CD4-positive, alpha-beta T cell treated with Interleukin-17A for 1 hour (primary cell): ENCODE measurements around the gene DSP.

ENCODE experiments used
- DNase-seq: peaks from one replicate; pipeline ENCODE4 v3.0.0-alpha.2; 2020

DSP gene

GRCh38 chr6:7540595-7540994 is 876 bp upstream of the DSP start:
- no peak for DNase-seq

- DNase-seq: no peak
Observed at GRCh38 chr6:7542065-7542873, 798 bp downstream of the DSP start.

- no peak for DNase-seq
Observed at GRCh38 chr6:7542874-7543624, 1.6 kb downstream of the DSP start.

GRCh38 chr6:7543789-7544424 is 2.4 kb downstream of the DSP start:
- no peak for DNase-seq

- DNase-seq: no peak
Observed at GRCh38 chr6:7544597-7544996, 3.1 kb downstream of the DSP start.

GRCh38 chr6:7545316-7546019 is 4.0 kb downstream of the DSP start:
- no peak for DNase-seq

- DNase-seq: no peak
Observed at GRCh38 chr6:7546020-7546369, 4.5 kb downstream of the DSP start.

- DNase-seq: no peak
Observed at GRCh38 chr6:7546383-7546782, 4.9 kb downstream of the DSP start.

GRCh38 chr6:7546896-7547295 is 5.4 kb downstream of the DSP start:
- no peak for DNase-seq

- DNase-seq: no peak
Observed at GRCh38 chr6:7547315-7547714, 5.8 kb downstream of the DSP start.

GRCh38 chr6:7550433-7550801 is 8.9 kb downstream of the DSP start:
- no peak for DNase-seq

GRCh38 chr6:7554533-7555275 is 13.2 kb downstream of the DSP start:
- DNase-seq: no peak

GRCh38 chr6:7555671-7556070 is 14.2 kb downstream of the DSP start:
- DNase-seq: no peak

GRCh38 chr6:7556394-7557106 is 15.1 kb downstream of the DSP start:
- no peak for DNase-seq

GRCh38 chr6:7557652-7558051 is 16.2 kb downstream of the DSP start:
- no peak for DNase-seq

- no peak for DNase-seq
Observed at GRCh38 chr6:7558781-7559180, 17.3 kb downstream of the DSP start.

GRCh38 chr6:7559196-7559595 is 17.7 kb downstream of the DSP start:
- DNase-seq: no peak

- no peak for DNase-seq
Observed at GRCh38 chr6:7559651-7560385, 18.3 kb downstream of the DSP start.

GRCh38 chr6:7561153-7561964 is 19.9 kb downstream of the DSP start:
- no peak for DNase-seq

- DNase-seq: no peak
Observed at GRCh38 chr6:7562769-7563168, 21.3 kb downstream of the DSP start.
